SU-DHL-6 (cell line): ENCODE results near the gene GLDN.

Source experiments
- H2AFZ ChIP-seq: fragments of 200-600 bp; sonication (generic); 2 replicates; pipeline ENCODE4 v1.6.1; 2014; ENCODE audit warnings: low read depth, mild to moderate bottlenecking, moderate library complexity, mixed read lengths, antibody characterized with exemption, low read length; ENCODE audit not compliant: severe bottlenecking
- H3F3A ChIP-seq: fragments of 200-600 bp; shearing (Covaris generic); 2 replicates; pipeline ENCODE4 v1.6.0; 2016; ENCODE audit warnings: antibody characterized with exemption, mild to moderate bottlenecking; ENCODE audit not compliant: insufficient read depth
- H3K27ac ChIP-seq: fragments of 200-600 bp; sonication (generic); 2 replicates; pipeline ENCODE4 v1.5.1; 2016; ENCODE audit warnings: low read depth, mild to moderate bottlenecking, low read length, moderate library complexity, mixed read lengths
- H3K27me3 ChIP-seq: fragments of 200-600 bp; sonication (generic), shearing (Covaris generic); 2 replicates; pipeline ENCODE4 v1.6.0; 2014; ENCODE audit warnings: mild to moderate bottlenecking, low read length
- H3K36me3 ChIP-seq: fragments of 200-600 bp; sonication (generic); 2 replicates; pipeline ENCODE4 v1.6.1; 2014; ENCODE audit warnings: mild to moderate bottlenecking, low read length, mixed read lengths
- H3K4me2 ChIP-seq: fragments of 300-600, 200-600 bp; shearing (Covaris generic), sonication (generic); 2 replicates; pipeline ENCODE4 v1.6.0; 2014; ENCODE audit warnings: low read length, low read depth, mild to moderate bottlenecking; ENCODE audit not compliant: poor library complexity, severe bottlenecking
- H3K4me3 ChIP-seq: fragments of 200-600 bp; sonication (generic); 2 replicates; pipeline ENCODE4 v1.5.1; 2014; ENCODE audit warnings: antibody characterized with exemption, low read length, mild to moderate bottlenecking, mixed read lengths; ENCODE audit not compliant: insufficient read depth, poor library complexity, severe bottlenecking
- H3K79me2 ChIP-seq: fragments of 200-600 bp; sonication (generic); 2 replicates; pipeline ENCODE4 v1.6.1; 2014; ENCODE audit warnings: mild to moderate bottlenecking, low read length, moderate library complexity; ENCODE audit not compliant: insufficient read depth
- H3K9ac ChIP-seq: fragments of 200-600 bp; sonication (generic); 2 replicates; pipeline ENCODE4 v1.7.0; 2014; ENCODE audit warnings: mild to moderate bottlenecking, low read length
- H3K9me2 ChIP-seq: fragments of 200-600 bp; sonication (generic); replicated peaks from 2 replicates; pipeline ENCODE4 v1.6.1; 2014; ENCODE audit warnings: low read length; ENCODE audit not compliant: insufficient read depth
- H3K9me3 ChIP-seq: fragments of 200-600 bp; sonication (generic); 2 replicates; pipeline ENCODE4 v1.6.1; 2014; ENCODE audit warnings: low read length, mixed read lengths; ENCODE audit not compliant: insufficient read depth
- H4K20me1 ChIP-seq: fragments of 200-600 bp; sonication (generic); 2 replicates; pipeline ENCODE4 v1.6.1; 2014; ENCODE audit warnings: low read depth, mild to moderate bottlenecking, antibody characterized with exemption, low read length, moderate library complexity, mixed read lengths
- CTCF ChIP-seq: fragments of 200-600 bp; sonication (generic); IDR thresholded peaks from one replicate; pipeline ENCODE4 v1.5.1; 2017; ENCODE audit warnings: antibody characterized with exemption, mild to moderate bottlenecking, low read length, moderate library complexity; ENCODE audit not compliant: insufficient read depth, poor library complexity, severe bottlenecking
- EZH2phosphoT487 ChIP-seq: fragments of 200-600 bp; sonication (generic), shearing (Covaris generic); conservative IDR thresholded peaks from 2 replicates; pipeline ENCODE4 v1.6.1; 2018; ENCODE audit warnings: mild to moderate bottlenecking, antibody characterized with exemption, low read length, moderate library complexity, mixed read lengths

Gene GLDN

GRCh38 chr15:51325167-51325566, 16.3 kb upstream of the GLDN start:
- no peaks in the 10 kb centered on the region for H3K9me3 ChIP-seq
- H3K79me2 ChIP-seq = no peaks in the 10 kb centered on the region
- no peak overlapping the region for H3K9ac ChIP-seq
- no peak overlapping the region for H3K4me2 ChIP-seq
- no peaks in the 10 kb centered on the region for H3K36me3 ChIP-seq
- H3K4me3 ChIP-seq = no peak overlapping the region
- H4K20me1 ChIP-seq = no peaks in the 10 kb centered on the region
- H2AFZ ChIP-seq = no peak overlapping the region
- H3K27me3 ChIP-seq = no peaks in the 10 kb centered on the region
- no peak overlapping the region for H3K27ac ChIP-seq
- TF ChIP-seq EZH2phosphoT487 (no peak), CTCF (no peak)
- H3K9me2 ChIP-seq = no peaks in the 10 kb centered on the region
- no peaks in the 10 kb centered on the region for H3F3A ChIP-seq

- H3K79me2 ChIP-seq = no peaks in the 10 kb centered on the region
- no peak overlapping the region for H3K27ac ChIP-seq
- no peaks in the 10 kb centered on the region for H3K36me3 ChIP-seq
- H3K9me2 ChIP-seq = no peaks in the 10 kb centered on the region
- no peaks in the 10 kb centered on the region for H4K20me1 ChIP-seq
- no peaks in the 10 kb centered on the region for H3K9me3 ChIP-seq
- no peak overlapping the region for H3K4me2 ChIP-seq
- no peak overlapping the region for H2AFZ ChIP-seq
- no peak overlapping the region for H3K9ac ChIP-seq
- TF ChIP-seq CTCF = no peak
- no peak for TF ChIP-seq EZH2phosphoT487
- H3K27me3 ChIP-seq = no peaks in the 10 kb centered on the region
- H3F3A ChIP-seq = no peaks in the 10 kb centered on the region
- H3K4me3 ChIP-seq = no peak overlapping the region
These were observed 14.4 kb upstream of the GLDN start for GRCh38 chr15:51327081-51327480.

GRCh38 chr15:51328926-51329325, 12.5 kb upstream of the GLDN start:
- H3K79me2 ChIP-seq = no peaks in the 10 kb centered on the region
- H4K20me1 ChIP-seq = no peaks in the 10 kb centered on the region
- no peak overlapping the region for H2AFZ ChIP-seq
- H3K9me2 ChIP-seq = no peaks in the 10 kb centered on the region
- H3K27me3 ChIP-seq = no peaks in the 10 kb centered on the region
- TF ChIP-seq CTCF (no peak), EZH2phosphoT487 (no peak)
- no peaks in the 10 kb centered on the region for H3F3A ChIP-seq
- H3K4me2 ChIP-seq = no peak overlapping the region
- H3K36me3 ChIP-seq = no peaks in the 10 kb centered on the region
- no peak overlapping the region for H3K9ac ChIP-seq
- no peak overlapping the region for H3K4me3 ChIP-seq
- H3K27ac ChIP-seq = no peak overlapping the region
- no peaks in the 10 kb centered on the region for H3K9me3 ChIP-seq

DNA sequence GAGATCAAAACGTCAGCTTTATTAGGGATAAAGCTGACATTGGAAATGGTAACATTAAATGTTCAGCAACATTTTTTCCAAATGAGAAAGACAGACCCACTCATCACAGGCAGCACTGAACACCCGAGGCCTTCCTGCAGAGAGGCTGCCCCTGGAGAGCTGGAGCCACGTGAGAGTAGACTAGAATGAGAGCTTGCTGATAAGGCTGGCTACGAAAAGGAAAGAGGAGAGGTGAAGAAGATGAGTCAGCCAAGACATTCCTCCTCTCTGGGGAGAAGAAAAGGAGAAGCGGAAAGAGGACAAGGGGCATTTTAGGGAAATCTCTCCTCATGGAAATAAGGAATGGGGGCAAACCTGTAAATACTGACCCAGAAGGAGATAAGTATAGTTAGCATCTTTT, 10.3 kb upstream of the GLDN start:
- no peaks in the 10 kb centered on the region for H3K9me2 ChIP-seq
- H3K36me3 ChIP-seq = no peaks in the 10 kb centered on the region
- no peak overlapping the region for H3K9ac ChIP-seq
- TF ChIP-seq EZH2phosphoT487 (no peak), CTCF (no peak)
- H3K4me2 ChIP-seq = no peak overlapping the region
- H2AFZ ChIP-seq = no peak overlapping the region
- no peaks in the 10 kb centered on the region for H3K79me2 ChIP-seq
- no peak overlapping the region for H3K27ac ChIP-seq
- no peaks in the 10 kb centered on the region for H4K20me1 ChIP-seq
- no peaks in the 10 kb centered on the region for H3F3A ChIP-seq
- no peaks in the 10 kb centered on the region for H3K9me3 ChIP-seq
- no peak overlapping the region for H3K4me3 ChIP-seq
- no peaks in the 10 kb centered on the region for H3K27me3 ChIP-seq
